Effector memory CD8-positive, alpha-beta T cell (primary cell): ENCODE data around the gene CECR2.
"Not testable (repeated sequence)": the region's sequence is repeated elsewhere in the genome, so short reads cannot be mapped to it uniquely, and the experiment has no call there.

Experiments
- ATAC-seq: fragments of 150-1000 bp; cut with Tn5 transposase; replicated peaks from 2 replicates; pipeline ENCODE4 v1.10.0; 2021; ENCODE audit warnings: mild to moderate bottlenecking, moderate library complexity
- DNase-seq, 3 experiments: peaks; one replicate each; pipeline ENCODE4 v3.0.0; 2021
- H3K27ac Mint-ChIP-seq, 2 donors: one replicate each; pipeline ENCODE4 v1.8.0; 2022; ENCODE audit warnings: mild to moderate bottlenecking in 2 of 2, mixed read lengths in 2 of 2, moderate library complexity in 2 of 2
- H3K27me3 Mint-ChIP-seq, 2 donors: one replicate each; pipeline ENCODE4 v1.8.0; 2022; ENCODE audit warnings: mixed read lengths in 2 of 2
- H3K36me3 Mint-ChIP-seq: one replicate; pipeline ENCODE4 v1.8.0; 2022; ENCODE audit warnings: mild to moderate bottlenecking, moderate library complexity, mixed read lengths; ENCODE audit not compliant: insufficient read depth
- H3K4me1 Mint-ChIP-seq, 2 donors: one replicate each; pipeline ENCODE4 v1.8.0; 2022; ENCODE audit warnings: low read depth in 2 of 2, mixed read lengths in 2 of 2
- H3K4me3 Mint-ChIP-seq, 2 donors: one replicate each; pipeline ENCODE4 v1.8.0; 2022; ENCODE audit warnings: mild to moderate bottlenecking in 2 of 2, mixed read lengths in 2 of 2, moderate library complexity in 2 of 2
- H3K9me3 Mint-ChIP-seq, 2 donors: one replicate each; pipeline ENCODE4 v1.8.0; 2022; ENCODE audit warnings: mixed read lengths in 2 of 2

Gene CECR2

GRCh38 chr22:17491090-17491640 is 121.9 kb downstream of the CECR2 start:
- no peaks in the 10 kb centered on the region for H3K4me1 Mint-ChIP-seq
- H3K9me3 Mint-ChIP-seq, result no peaks in the 10 kb centered on the region
- DNase-seq (no peak), ATAC-seq (no peak)
- H3K27me3 Mint-ChIP-seq, result peaks cover 0 to 4% of the 10 kb centered on the region in 2 donors
- no peak overlapping the region for H3K4me3 Mint-ChIP-seq
- no peaks in the 10 kb centered on the region for H3K36me3 Mint-ChIP-seq
- no peak overlapping the region for H3K27ac Mint-ChIP-seq

GRCh38 chr22:17492247-17492646 is 123.0 kb downstream of the CECR2 start:
- H3K27me3 Mint-ChIP-seq, result peaks cover 0 to 6% of the 10 kb centered on the region in 2 donors
- no peaks in the 10 kb centered on the region for H3K36me3 Mint-ChIP-seq
- no peak for DNase-seq
- ATAC-seq, result no peak
- H3K4me1 Mint-ChIP-seq, result no peaks in the 10 kb centered on the region
- no peak overlapping the region for H3K27ac Mint-ChIP-seq
- no peaks in the 10 kb centered on the region for H3K9me3 Mint-ChIP-seq
- H3K4me3 Mint-ChIP-seq, result no peak overlapping the region

DNA sequence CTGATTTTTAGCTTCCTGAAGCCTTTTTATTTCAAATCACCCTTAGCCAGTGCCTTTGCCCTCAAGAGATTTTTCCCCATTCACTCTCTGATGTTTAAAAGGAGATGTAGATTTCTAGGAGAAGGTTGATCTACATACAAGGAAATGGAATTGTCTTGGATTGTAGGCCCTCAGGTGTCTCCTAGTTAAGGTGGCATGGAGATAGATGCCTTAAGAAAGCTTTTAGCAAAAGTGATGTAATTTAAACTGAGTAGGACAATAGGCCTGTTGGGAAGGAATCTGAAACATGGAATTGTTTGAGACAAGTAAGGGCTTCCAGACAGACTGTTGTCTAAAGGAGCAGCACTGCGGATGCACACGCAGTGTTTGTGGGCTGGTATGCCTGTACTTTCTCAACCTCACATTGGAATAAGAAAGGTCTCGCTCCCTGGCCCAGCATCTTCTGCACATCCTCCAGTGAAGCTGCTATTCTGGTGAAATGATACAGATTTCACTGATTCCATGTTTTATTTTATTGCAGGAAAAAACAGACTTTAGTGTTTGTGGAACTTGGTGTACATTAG is 124.2 kb downstream of the CECR2 start:
- Mint-ChIP-seq H3K9me3 (no peaks in the 10 kb centered on the region), H3K4me1 (no peaks in the 10 kb centered on the region), H3K36me3 (no peaks in the 10 kb centered on the region), H3K4me3 (no peak overlapping the region), H3K27ac (no peak overlapping the region), H3K27me3 (peaks cover 0 to 6% of the 10 kb centered on the region in 2 donors)
- DNase-seq (no peak), ATAC-seq (no peak)

GRCh38 chr22:17496841-17497240 is 127.6 kb downstream of the CECR2 start:
- H3K36me3 Mint-ChIP-seq, result no peaks in the 10 kb centered on the region
- DNase-seq (no peak), ATAC-seq (no peak)
- peaks cover 0 to 6% of the 10 kb centered on the region in 2 donors for H3K27me3 Mint-ChIP-seq
- H3K27ac Mint-ChIP-seq, result no peak overlapping the region
- no peaks in the 10 kb centered on the region for H3K9me3 Mint-ChIP-seq
- H3K4me3 Mint-ChIP-seq, result no peak overlapping the region
- H3K4me1 Mint-ChIP-seq, result no peaks in the 10 kb centered on the region

- H3K27ac Mint-ChIP-seq, result no peak overlapping the region
- DNase-seq (peak; percentile 34 to 48 (median 37)), ATAC-seq (peak; percentile 74)
- no peaks in the 10 kb centered on the region for H3K36me3 Mint-ChIP-seq
- H3K27me3 Mint-ChIP-seq, result peaks cover 11 to 23% of the 10 kb centered on the region in 2 donors
- no peaks in the 10 kb centered on the region for H3K9me3 Mint-ChIP-seq
- no peak overlapping the region for H3K4me3 Mint-ChIP-seq
- H3K4me1 Mint-ChIP-seq, result no peaks in the 10 kb centered on the region
Observed at GRCh38 chr22:17501679-17502285, 132.5 kb downstream of the CECR2 start.

GRCh38 chr22:17508110-17508509 is 138.8 kb downstream of the CECR2 start:
- no peaks in the 10 kb centered on the region for H3K36me3 Mint-ChIP-seq
- H3K27me3 Mint-ChIP-seq, result peaks cover 25 to 62% of the 10 kb centered on the region in 2 donors
- no peak for DNase-seq
- H3K9me3 Mint-ChIP-seq, result no peaks in the 10 kb centered on the region
- no peak for ATAC-seq
- H3K4me3 Mint-ChIP-seq, result no peak overlapping the region
- H3K4me1 Mint-ChIP-seq, result no peaks in the 10 kb centered on the region
- H3K27ac Mint-ChIP-seq, result no peak overlapping the region

DNA sequence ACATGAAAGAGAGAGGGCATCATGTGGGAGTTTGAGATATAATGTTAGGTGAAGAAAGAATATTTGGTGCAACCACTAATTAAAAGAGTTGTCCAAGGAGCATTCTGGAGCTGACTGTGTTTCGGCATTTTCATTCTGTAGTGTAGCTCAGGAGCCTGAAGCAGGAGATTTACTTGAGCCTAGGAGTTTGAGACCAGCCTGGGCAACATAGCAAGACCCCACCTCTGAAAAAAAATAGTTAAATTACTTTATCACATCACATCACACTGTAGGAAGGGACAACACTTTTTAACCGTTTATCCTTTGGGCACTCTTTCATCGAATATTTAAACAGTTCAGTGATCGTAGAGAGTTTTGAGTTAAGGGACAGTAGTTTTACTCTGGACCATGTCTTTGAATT is 143.7 kb downstream of the CECR2 start:
- ATAC-seq, result no peak
- H3K27ac Mint-ChIP-seq, result no peak overlapping the region
- H3K4me3 Mint-ChIP-seq, result no peak overlapping the region
- H3K9me3 Mint-ChIP-seq, result no peaks in the 10 kb centered on the region
- H3K4me1 Mint-ChIP-seq, result no peaks in the 10 kb centered on the region
- H3K27me3 Mint-ChIP-seq, result peaks cover 33 to 73% of the 10 kb centered on the region in 2 donors
- no peak for DNase-seq
- no peaks in the 10 kb centered on the region for H3K36me3 Mint-ChIP-seq

DNA sequence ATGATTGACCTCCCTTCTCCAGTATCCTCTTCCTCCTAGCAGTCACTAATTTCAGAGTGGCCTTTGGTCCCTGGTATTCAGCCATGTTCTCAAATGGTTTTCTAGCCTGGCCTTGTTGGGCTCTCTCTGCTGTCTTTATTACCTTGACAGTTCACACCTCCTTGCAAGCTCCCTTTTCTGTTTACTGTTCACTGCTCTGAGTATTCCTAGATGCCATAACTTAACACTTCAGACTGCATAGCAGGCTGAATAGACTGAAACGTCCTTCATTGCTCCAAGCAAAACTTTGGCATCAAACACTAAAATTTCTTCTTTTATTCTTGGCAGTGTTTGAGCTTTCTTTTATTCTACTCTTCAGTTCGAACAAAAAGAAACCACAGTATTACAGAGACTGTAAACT is 144.4 kb downstream of the CECR2 start:
- H3K36me3 Mint-ChIP-seq, result no peaks in the 10 kb centered on the region
- no peak overlapping the region for H3K4me3 Mint-ChIP-seq

GRCh38 chr22:17514084-17514483 is 144.8 kb downstream of the CECR2 start:
- peaks cover 33 to 76% of the 10 kb centered on the region in 2 donors for H3K27me3 Mint-ChIP-seq
- ATAC-seq, result no peak

More for the DNA sequence above, 144.4 kb downstream of the CECR2 start:
- no peak overlapping the region for H3K27ac Mint-ChIP-seq
- ATAC-seq (no peak), DNase-seq (no peak)
- H3K9me3 Mint-ChIP-seq, result no peaks in the 10 kb centered on the region
- H3K27me3 Mint-ChIP-seq, result peaks cover 33 to 76% of the 10 kb centered on the region in 2 donors
- H3K4me1 Mint-ChIP-seq, result no peaks in the 10 kb centered on the region

DNA sequence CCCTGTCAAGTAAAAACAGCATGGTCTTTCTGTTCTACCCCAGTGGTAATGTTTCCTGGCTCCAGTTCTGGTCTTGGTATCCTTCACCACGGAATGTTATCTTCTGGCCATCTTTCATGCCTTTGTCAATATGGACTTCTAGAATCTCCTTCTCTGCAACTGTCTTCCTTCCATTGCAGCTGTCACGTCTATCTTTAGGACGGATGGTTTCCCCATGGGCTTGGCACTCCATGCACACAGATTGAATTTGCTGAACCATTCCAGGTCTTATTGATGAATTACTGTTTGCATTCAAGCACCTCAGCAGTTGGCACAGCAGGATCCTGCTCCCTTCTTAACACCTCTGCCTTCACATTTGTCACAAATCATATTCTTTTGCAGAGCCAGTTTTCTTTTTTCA is 149.1 kb downstream of the CECR2 start:
- no peaks in the 10 kb centered on the region for H3K9me3 Mint-ChIP-seq
- DNase-seq, result no peak
- no peak overlapping the region for H3K4me3 Mint-ChIP-seq
- H3K27me3 Mint-ChIP-seq, result peaks cover 39 to 75% of the 10 kb centered on the region in 2 donors
- no peaks in the 10 kb centered on the region for H3K36me3 Mint-ChIP-seq
- H3K4me1 Mint-ChIP-seq, result no peaks in the 10 kb centered on the region
- ATAC-seq, result no peak
- no peak overlapping the region for H3K27ac Mint-ChIP-seq

More at GRCh38 chr22:17514084-17514483, 144.8 kb downstream of the CECR2 start:
- DNase-seq, result no peak
- Mint-ChIP-seq H3K27ac (no peak overlapping the region), H3K36me3 (no peaks in the 10 kb centered on the region), H3K4me1 (no peaks in the 10 kb centered on the region), H3K4me3 (no peak overlapping the region), H3K9me3 (no peaks in the 10 kb centered on the region)

DNA sequence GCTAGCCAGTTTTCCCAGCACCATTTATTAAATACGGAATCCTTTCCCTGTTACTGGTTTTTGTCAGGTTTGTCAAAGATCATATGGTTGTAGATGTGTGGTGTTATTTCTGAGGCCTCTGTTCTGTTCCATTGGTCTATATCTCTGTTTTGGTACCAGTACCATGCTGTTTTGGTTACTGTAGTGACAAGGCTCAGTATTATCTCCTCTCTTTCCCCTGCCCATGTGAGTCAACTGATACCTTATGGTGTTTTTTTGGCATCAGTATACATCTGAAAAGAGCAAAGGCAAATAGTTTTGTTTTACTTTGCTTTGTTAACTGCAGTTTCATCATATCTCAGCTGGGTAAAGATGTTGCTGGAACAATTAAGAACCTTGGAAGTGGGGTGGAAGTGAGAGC is 152.7 kb downstream of the CECR2 start:
- H3K36me3 Mint-ChIP-seq, DNase-seq: not testable (repeated sequence)

GRCh38 chr22:17523925-17524324 is 154.7 kb downstream of the CECR2 start:
- Mint-ChIP-seq H3K4me1 (peaks cover 3 to 5% of the 10 kb centered on the region in 2 donors), H3K4me3 (no peak overlapping the region), H3K9me3 (no peaks in the 10 kb centered on the region), H3K36me3 (peaks cover 3% of the 10 kb centered on the region), H3K27ac (no peak overlapping the region), H3K27me3 (peaks cover 59 to 78% of the 10 kb centered on the region in 2 donors)
- no peak for DNase-seq
- ATAC-seq, result no peak

More for the DNA sequence above, 152.7 kb downstream of the CECR2 start:
- H3K9me3 Mint-ChIP-seq, H3K4me3 Mint-ChIP-seq, H3K4me1 Mint-ChIP-seq, H3K27ac Mint-ChIP-seq, ATAC-seq: not testable (repeated sequence)
- H3K27me3 Mint-ChIP-seq, result peaks cover 48 to 78% of the 10 kb centered on the region in 2 donors

- Mint-ChIP-seq H3K9me3 (no peaks in the 10 kb centered on the region), H3K27ac (no peak overlapping the region), H3K4me1 (no peaks in the 10 kb centered on the region), H3K36me3 (no peaks in the 10 kb centered on the region), H3K27me3 (peaks cover 6 to 16% of the 10 kb centered on the region in 2 donors), H3K4me3 (no peak overlapping the region)
- DNase-seq (no peak), ATAC-seq (no peak)
Observed at GRCh38 chr22:17536269-17536668, 167.0 kb downstream of the CECR2 start.

DNA sequence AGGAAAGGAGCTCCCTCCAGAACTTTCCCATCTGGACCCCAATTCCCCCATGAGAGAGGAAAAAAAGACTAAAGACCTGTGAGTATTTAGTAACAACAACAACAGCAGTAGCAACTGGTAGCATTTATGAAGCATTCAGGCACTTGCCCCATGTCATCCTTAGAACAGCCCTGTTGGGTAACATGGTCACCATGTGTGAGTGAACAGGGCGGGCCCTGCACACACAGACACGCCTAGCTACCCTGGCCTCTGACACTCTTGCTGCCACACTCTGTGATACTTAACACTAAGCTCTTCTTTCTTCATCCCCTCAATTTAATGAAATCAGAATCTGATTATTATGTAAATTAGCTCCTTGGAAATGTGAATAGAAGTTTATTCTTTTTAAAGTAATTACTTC is 167.9 kb downstream of the CECR2 start:
- no peaks in the 10 kb centered on the region for H3K4me1 Mint-ChIP-seq
- no peak for ATAC-seq
- H3K27me3 Mint-ChIP-seq, result peaks cover 6 to 16% of the 10 kb centered on the region in 2 donors
- H3K27ac Mint-ChIP-seq, result no peak overlapping the region
- H3K9me3 Mint-ChIP-seq, result no peaks in the 10 kb centered on the region
- no peak overlapping the region for H3K4me3 Mint-ChIP-seq
- no peak for DNase-seq
- H3K36me3 Mint-ChIP-seq, result no peaks in the 10 kb centered on the region
